Fibroblast of upper back skin (primary cell): ENCODE results near the gene TTR.

Source experiments
- DNase-seq: peaks from one replicate; pipeline ENCODE4 v3.0.0-alpha.2; 2013

The TTR gene

DNA sequence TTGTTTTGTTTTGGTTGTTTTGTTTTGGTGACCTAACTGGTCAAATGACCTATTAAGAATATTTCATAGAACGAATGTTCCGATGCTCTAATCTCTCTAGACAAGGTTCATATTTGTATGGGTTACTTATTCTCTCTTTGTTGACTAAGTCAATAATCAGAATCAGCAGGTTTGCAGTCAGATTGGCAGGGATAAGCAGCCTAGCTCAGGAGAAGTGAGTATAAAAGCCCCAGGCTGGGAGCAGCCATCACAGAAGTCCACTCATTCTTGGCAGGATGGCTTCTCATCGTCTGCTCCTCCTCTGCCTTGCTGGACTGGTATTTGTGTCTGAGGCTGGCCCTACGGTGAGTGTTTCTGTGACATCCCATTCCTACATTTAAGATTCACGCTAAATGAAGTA, at the start of gene TTR:
Gene TTR, plus strand, starts transcription at position 250 of the 400 bp plus-strand sequence. Its CDS starts 26 bp downstream, at position 276.
- DNase-seq, result no peak

GRCh38 chr18:31546476-31546875, 45.2 kb upstream of the TTR start:
- DNase-seq, result peak; percentile 23

- no peak for DNase-seq
These were observed 42.8 kb upstream of the TTR start for GRCh38 chr18:31548853-31549252.

- DNase-seq, result no peak
These were observed 42.3 kb upstream of the TTR start for GRCh38 chr18:31549416-31549815.

GRCh38 chr18:31551883-31552282, 39.8 kb upstream of the TTR start:
- DNase-seq, result no peak

GRCh38 chr18:31553800-31554199, 37.9 kb upstream of the TTR start:
- DNase-seq, result no peak

GRCh38 chr18:31554776-31555175, 36.9 kb upstream of the TTR start:
- DNase-seq, result no peak

DNA sequence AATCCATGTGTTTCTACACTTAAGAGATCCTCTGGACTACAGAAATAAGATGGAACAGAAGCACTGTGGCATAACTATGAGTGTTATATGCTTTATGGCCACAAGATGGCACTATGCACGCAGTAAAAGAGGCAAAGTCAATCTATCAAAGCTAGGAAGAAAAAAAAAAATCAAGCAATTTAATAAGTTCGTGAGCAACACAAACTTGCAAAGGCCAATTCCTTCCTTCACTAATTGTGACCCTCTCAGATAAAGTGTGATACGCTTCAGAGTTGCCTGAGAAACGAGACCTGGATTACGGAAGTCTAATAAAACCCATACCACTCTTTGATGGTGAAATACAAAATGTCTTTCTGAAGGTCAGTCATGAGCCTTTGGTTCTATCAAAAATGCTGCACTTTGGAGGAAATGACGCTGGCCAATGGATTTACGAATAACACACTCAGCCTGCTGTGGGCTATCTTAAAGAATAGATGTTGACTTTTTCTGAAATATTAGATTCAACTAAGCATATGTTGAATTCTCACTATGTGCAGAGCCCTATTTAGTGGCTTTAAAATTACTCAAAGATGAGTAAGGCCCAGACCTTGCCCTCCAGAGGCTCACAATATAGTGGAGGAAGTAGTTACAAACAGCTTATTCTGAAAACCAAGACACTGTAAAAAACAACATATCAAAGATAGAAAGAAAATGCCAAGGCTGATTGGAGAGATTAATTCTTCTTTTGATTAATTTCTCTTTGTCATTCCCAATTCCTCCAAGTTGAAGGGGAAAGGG, 35.5 kb upstream of the TTR start:
- peak; percentile 61 for DNase-seq

- no peak for DNase-seq
These were observed 34.2 kb upstream of the TTR start for GRCh38 chr18:31557446-31557845.

DNA sequence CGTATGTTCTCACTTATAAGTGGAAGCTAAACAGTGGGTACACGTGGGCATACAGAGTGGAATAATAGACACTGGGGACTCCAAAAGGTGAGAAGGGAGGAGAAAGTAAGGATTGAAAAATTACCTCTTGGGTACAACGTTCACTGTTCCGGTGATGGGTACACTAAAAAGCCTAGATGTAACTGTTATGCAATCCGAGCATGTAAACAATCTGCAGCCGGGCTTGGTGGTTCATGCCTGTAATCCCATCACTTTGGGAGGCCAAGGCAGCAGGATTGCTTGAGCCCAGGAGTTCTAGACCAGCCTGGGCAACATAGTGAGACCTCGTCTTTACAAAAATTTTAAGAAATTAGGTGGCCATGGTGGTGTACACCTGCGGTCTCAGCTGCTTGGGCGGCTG, 33.1 kb upstream of the TTR start:
- no peak for DNase-seq

- no peak for DNase-seq
These were observed 29.0 kb upstream of the TTR start for GRCh38 chr18:31562726-31563125.

DNA sequence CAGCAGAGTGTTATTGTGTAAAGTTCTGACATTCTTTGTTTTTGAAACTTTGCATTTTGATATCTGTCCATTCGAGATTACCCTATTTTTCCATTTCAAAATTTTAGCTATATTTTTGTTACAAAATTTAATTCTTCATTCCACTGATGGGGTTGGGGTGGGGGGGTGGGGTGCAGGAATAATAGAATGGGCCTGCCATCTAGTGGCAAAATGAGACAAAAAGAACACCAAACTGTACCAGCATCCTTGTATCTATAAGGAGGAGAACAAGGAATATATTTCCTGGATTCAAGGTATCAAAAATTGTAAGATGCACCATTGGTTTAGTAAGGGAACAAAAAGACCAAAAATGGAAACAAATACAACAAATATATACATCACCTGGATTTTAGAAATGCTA, 27.9 kb upstream of the TTR start:
- no peak for DNase-seq

GRCh38 chr18:31565345-31565744, 26.3 kb upstream of the TTR start:
- DNase-seq, result no peak

DNA sequence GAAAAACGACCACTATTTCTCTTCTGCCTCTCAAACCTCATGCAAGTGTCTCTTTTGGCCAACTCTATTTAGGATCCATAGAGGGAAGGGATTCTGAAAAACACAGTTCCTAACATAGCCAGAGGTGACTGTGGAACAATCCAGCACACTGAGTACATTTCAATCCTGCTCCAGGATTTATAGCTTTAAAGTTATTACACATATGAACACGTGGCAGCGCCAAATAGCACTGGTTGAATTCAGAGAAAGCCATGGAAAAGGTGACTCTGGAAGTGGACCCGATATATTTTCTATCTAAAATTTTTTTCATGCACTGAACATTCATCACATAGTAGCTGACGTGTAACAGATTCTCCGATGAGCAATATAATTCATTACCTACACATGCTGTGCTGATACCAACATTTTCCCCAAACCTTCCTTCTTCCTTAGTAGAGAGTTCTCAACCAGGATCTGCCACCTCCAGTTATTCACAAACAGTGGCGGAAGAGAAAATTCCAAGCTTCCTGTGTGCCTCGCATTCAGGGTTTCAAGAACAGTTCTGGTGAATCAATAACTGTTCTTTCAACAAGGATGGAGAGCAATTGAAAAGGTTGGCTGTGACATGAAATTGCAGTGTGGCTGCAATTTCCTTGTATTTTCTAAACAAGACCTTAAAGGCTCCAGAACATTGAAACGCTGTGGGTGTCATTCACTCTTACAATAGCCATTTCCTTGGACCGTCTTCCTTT, 25.7 kb upstream of the TTR start:
- no peak for DNase-seq

GRCh38 chr18:31566576-31567306, 24.9 kb upstream of the TTR start:
- DNase-seq, result no peak

DNA sequence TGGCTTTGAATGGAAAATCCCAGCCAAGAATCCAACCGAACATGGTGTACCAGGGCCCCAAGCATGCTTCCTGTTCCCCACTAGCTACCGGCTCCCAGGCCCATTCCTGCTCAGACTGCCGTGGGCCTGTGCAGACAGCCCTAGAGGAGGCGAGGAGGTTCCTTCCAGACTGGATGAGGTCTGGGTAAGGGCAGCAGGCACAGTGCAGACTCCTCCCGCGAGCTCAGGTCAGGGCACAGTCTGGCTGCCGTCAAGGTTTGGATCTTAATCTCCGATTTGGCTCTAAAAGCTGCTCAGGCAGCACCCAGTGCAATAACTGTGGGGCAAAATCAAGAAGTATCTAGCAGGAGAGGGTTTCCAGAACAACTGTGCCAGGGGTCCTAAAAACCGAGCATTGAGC, 19.3 kb upstream of the TTR start:
- no peak for DNase-seq

DNA sequence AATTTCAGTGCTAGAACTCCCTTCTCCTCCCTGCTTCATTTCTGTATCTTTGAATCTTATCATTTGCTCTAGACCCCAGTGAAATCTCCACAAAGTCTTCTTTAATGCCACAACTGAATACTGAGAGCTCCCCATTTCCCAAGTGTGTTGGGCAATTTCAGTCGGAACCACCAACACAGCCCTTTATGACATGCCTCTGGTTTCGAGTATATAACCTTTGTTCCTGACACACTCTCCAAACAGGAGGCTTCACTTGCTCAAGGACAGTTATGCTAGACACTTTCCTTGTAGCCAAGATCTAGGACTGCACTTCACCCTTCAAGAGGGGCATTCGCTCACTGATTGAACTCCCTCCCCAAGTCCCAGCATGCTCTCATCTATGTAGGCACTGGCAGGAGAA, 18.6 kb upstream of the TTR start:
- no peak for DNase-seq

GRCh38 chr18:31574359-31574758, 17.3 kb upstream of the TTR start:
- DNase-seq, result no peak

GRCh38 chr18:31575515-31576257, 16.0 kb upstream of the TTR start:
- DNase-seq, result no peak

DNA sequence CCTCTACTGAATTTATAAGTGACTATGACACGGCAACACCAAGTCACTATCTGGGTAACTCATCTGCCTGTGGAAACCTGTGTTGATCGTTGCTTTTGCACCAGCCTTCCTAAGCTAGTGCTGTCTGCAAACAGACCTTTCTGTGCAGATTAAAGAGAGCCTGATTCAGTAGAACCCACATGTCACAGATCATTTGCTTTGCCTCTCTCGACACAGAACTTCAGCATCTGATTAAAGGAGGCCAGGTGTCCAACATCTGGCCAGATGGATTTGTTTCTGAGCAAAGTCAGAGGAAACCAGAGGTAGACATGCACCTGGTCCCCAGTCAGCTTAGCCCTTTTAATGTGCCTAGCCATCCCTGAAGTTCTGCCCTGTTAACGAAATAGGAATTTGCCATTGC, 15.0 kb upstream of the TTR start:
- no peak for DNase-seq

GRCh38 chr18:31577195-31577594, 14.5 kb upstream of the TTR start:
- DNase-seq, result no peak

DNA sequence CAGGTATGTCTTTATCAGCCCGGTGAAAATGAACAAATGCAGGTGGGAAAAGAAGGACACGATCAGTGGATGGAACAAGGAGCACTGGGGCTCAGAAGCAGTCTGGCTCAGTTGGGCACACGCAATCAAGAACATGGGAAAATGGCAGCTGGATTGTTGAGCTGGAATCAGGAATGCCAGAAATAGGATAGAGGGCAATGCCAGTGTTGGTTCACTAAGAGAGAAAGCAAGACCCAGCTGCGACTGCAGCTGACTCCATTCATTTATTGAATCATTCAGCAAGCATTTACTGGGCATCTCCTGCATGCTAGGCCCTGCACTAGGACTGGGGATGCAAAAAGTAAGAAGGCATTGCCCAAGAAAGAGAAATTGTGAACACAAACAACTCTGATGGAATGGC, 13.6 kb upstream of the TTR start:
- no peak for DNase-seq

GRCh38 chr18:31579375-31579774, 12.3 kb upstream of the TTR start:
- no peak for DNase-seq
